AG10803 (cell line): ENCODE measurements around the gene TP63.

Source experiments
- DNase-seq: peaks from one replicate; pipeline ENCODE4 v3.0.0; 2010; ENCODE audit warnings: low read depth
- H3K4me3 ChIP-seq: 2 replicates; pipeline ENCODE4 v1.5.1; 2011; ENCODE audit warnings: mild to moderate bottlenecking, low read length, control low read depth
- CTCF ChIP-seq: conservative IDR thresholded peaks from 2 replicates; pipeline ENCODE4 v1.5.1; 2011; ENCODE audit warnings: mild to moderate bottlenecking, low read length, control low read depth, inconsistent platforms

TP63 gene

GRCh38 chr3:189914799-189915198, 283.6 kb downstream of the TP63 start:
- peak; percentile 91 for DNase-seq
- no peak for TF ChIP-seq CTCF
- no peak overlapping the region for H3K4me3 ChIP-seq

GRCh38 chr3:189921770-189922169, 290.6 kb downstream of the TP63 start:
- H3K4me3 ChIP-seq: no peak overlapping the region
- no peak for TF ChIP-seq CTCF
- DNase-seq: no peak

GRCh38 chr3:189927975-189928895, 297.0 kb downstream of the TP63 start:
- DNase-seq: no peak
- TF ChIP-seq CTCF: no peak
- H3K4me3 ChIP-seq: no peak overlapping the region

GRCh38 chr3:189936201-189936945, 305.2 kb downstream of the TP63 start:
- no peak for TF ChIP-seq CTCF
- DNase-seq: no peak

GRCh38 chr3:189937302-189938127, 306.3 kb downstream of the TP63 start:
- peak; percentile 99 for DNase-seq
- TF ChIP-seq CTCF: no peak
- no peak overlapping the region for H3K4me3 ChIP-seq

More at GRCh38 chr3:189936201-189936945, 305.2 kb downstream of the TP63 start:
- no peak overlapping the region for H3K4me3 ChIP-seq

- H3K4me3 ChIP-seq: no peak overlapping the region
- DNase-seq: no peak
- no peak for TF ChIP-seq CTCF
These were observed 309.9 kb downstream of the TP63 start for GRCh38 chr3:189941125-189941524.
